ENCODE results near the gene CLCN1.

Gene CLCN1

GRCh38 chr7:143394068-143394467 is 78.2 kb downstream of the CLCN1 start:
- no peak overlapping the region for H2AFZ ChIP-seq (ENCODE audit: low read length)
- H3K4me2 ChIP-seq (ENCODE audit: insufficient read depth, low read length, poor library complexity, severe bottlenecking): no peak overlapping the region
- no peak overlapping the region for H3K4ac ChIP-seq (ENCODE audit: low read length)
- no peak overlapping the region for H3K27ac ChIP-seq (replicated peaks; ENCODE audit: low read length)
- no peak overlapping the region for H4K91ac ChIP-seq (ENCODE audit: low read depth, low read length, poor library complexity)
- H3K18ac ChIP-seq (ENCODE audit: low read length): no peak overlapping the region
- no peaks in the 10 kb centered on the region for H3K9me3 ChIP-seq (replicated peaks in 1 of 2; ENCODE audit: control insufficient read depth in 2 of 2, insufficient read depth in 1 of 2, low read depth in 1 of 2, low read length in 2 of 2)
- no peak overlapping the region for H2BK5ac ChIP-seq (ENCODE audit: low read length)
- H2BK120ac ChIP-seq (ENCODE audit: low read depth, low read length): no peak overlapping the region
- H3K36me3 ChIP-seq (replicated peaks in 1 of 2; ENCODE audit: control insufficient read depth in 2 of 2, insufficient read depth in 2 of 2, low read length in 2 of 2): peaks cover 30 to 43% of the 10 kb centered on the region in 2 donors
- H2AK5ac ChIP-seq (ENCODE audit: low read depth, low read length): no peak overlapping the region
- no peak overlapping the region for H2BK12ac ChIP-seq (ENCODE audit: low read length)
- DNase-seq (ENCODE audit: low spot score): no peak
- H3K4me1 ChIP-seq (ENCODE audit: control insufficient read depth in 2 of 2, insufficient read depth in 1 of 2, low read depth in 1 of 2, low read length in 2 of 2): peaks cover 0 to 3% of the 10 kb centered on the region in 2 donors
- no peak overlapping the region for H3K14ac ChIP-seq (ENCODE audit: low read length)
- no peak overlapping the region for H3K23ac ChIP-seq (ENCODE audit: low read depth, low read length, poor library complexity)
- H4K8ac ChIP-seq (ENCODE audit: low read depth, low read length): no peak overlapping the region
- H3K27me3 ChIP-seq (ENCODE audit: control insufficient read depth in 3 of 3, insufficient read depth in 3 of 3, low read depth in 1 of 3, low read length in 3 of 3): no peaks in the 10 kb centered on the region
- no peak overlapping the region for H2BK15ac ChIP-seq (ENCODE audit: low read length)
- no peak overlapping the region for H3K4me3 ChIP-seq (ENCODE audit: low read length in 2 of 2)
- no CpG with 5 or more reads among the region's 6 CpGs for WGBS, 2 donors (ENCODE audit: extremely low coverage in 2 of 2, insufficient read length in 2 of 2, insufficient replicate concordance in 1 of 2)
- no peaks in the 10 kb centered on the region for H3K79me1 ChIP-seq (ENCODE audit: low read depth, low read length)
- no peak overlapping the region for H3K9ac ChIP-seq (ENCODE audit: low read depth, low read length, poor library complexity)

- Histone ChIP-seq H3K4ac (ENCODE audit: low read length) (peak overlapping the region; percentile 13), H3K4me1 (ENCODE audit: control insufficient read depth in 2 of 2, insufficient read depth in 1 of 2, low read depth in 1 of 2, low read length in 2 of 2) (peaks cover 0 to 3% of the 10 kb centered on the region in 2 donors), H3K79me1 (ENCODE audit: low read depth, low read length) (no peaks in the 10 kb centered on the region), H2BK120ac (ENCODE audit: low read depth, low read length) (no peak overlapping the region), H4K8ac (ENCODE audit: low read depth, low read length) (no peak overlapping the region), H3K36me3 (replicated peaks in 1 of 2; ENCODE audit: control insufficient read depth in 2 of 2, insufficient read depth in 2 of 2, low read length in 2 of 2) (peaks cover 22 to 36% of the 10 kb centered on the region in 2 donors), H2BK12ac (ENCODE audit: low read length) (no peak overlapping the region), H3K4me2 (ENCODE audit: insufficient read depth, low read length, poor library complexity, severe bottlenecking) (no peak overlapping the region), H2AK5ac (ENCODE audit: low read depth, low read length) (no peak overlapping the region), H4K91ac (ENCODE audit: low read depth, low read length, poor library complexity) (no peak overlapping the region), H3K23ac (ENCODE audit: low read depth, low read length, poor library complexity) (no peak overlapping the region), H3K27me3 (ENCODE audit: control insufficient read depth in 3 of 3, insufficient read depth in 3 of 3, low read depth in 1 of 3, low read length in 3 of 3) (no peaks in the 10 kb centered on the region), H3K14ac (ENCODE audit: low read length) (no peak overlapping the region), H3K27ac (replicated peaks; ENCODE audit: low read length) (no peak overlapping the region), H3K9me3 (replicated peaks in 1 of 2; ENCODE audit: control insufficient read depth in 2 of 2, insufficient read depth in 1 of 2, low read depth in 1 of 2, low read length in 2 of 2) (no peaks in the 10 kb centered on the region), H3K9ac (ENCODE audit: low read depth, low read length, poor library complexity) (peak overlapping the region; percentile 32), H2BK5ac (ENCODE audit: low read length) (no peak overlapping the region), H2BK15ac (ENCODE audit: low read length) (no peak overlapping the region), H3K18ac (ENCODE audit: low read length) (no peak overlapping the region), H2AFZ (ENCODE audit: low read length) (no peak overlapping the region), H3K4me3 (ENCODE audit: low read length in 2 of 2) (no peak overlapping the region)
- DNase-seq (ENCODE audit: low spot score): no peak
- no CpG with 5 or more reads among the region's 6 CpGs for WGBS, 2 donors (ENCODE audit: extremely low coverage in 2 of 2, insufficient read length in 2 of 2, insufficient replicate concordance in 1 of 2)
These were observed 78.9 kb downstream of the CLCN1 start for GRCh38 chr7:143394777-143395176.

GRCh38 chr7:143395187-143396149 is 79.6 kb downstream of the CLCN1 start:
- Histone ChIP-seq H2AK5ac (ENCODE audit: low read depth, low read length) (no peak overlapping the region), H3K23ac (ENCODE audit: low read depth, low read length, poor library complexity) (no peak overlapping the region), H3K18ac (ENCODE audit: low read length) (no peak overlapping the region), H2BK120ac (ENCODE audit: low read depth, low read length) (no peak overlapping the region), H2AFZ (ENCODE audit: low read length) (no peak overlapping the region), H3K9ac (ENCODE audit: low read depth, low read length, poor library complexity) (peak overlapping the region; percentile 32), H3K36me3 (replicated peaks in 1 of 2; ENCODE audit: control insufficient read depth in 2 of 2, insufficient read depth in 2 of 2, low read length in 2 of 2) (peaks cover 16 to 29% of the 10 kb centered on the region in 2 donors), H3K4me3 (ENCODE audit: low read length in 2 of 2) (peak overlapping the region in 1 of 2 donors; percentile 52), H3K79me1 (ENCODE audit: low read depth, low read length) (no peaks in the 10 kb centered on the region), H3K27me3 (ENCODE audit: control insufficient read depth in 3 of 3, insufficient read depth in 3 of 3, low read depth in 1 of 3, low read length in 3 of 3) (no peaks in the 10 kb centered on the region), H3K9me3 (replicated peaks in 1 of 2; ENCODE audit: control insufficient read depth in 2 of 2, insufficient read depth in 1 of 2, low read depth in 1 of 2, low read length in 2 of 2) (no peaks in the 10 kb centered on the region), H4K91ac (ENCODE audit: low read depth, low read length, poor library complexity) (no peak overlapping the region), H4K8ac (ENCODE audit: low read depth, low read length) (no peak overlapping the region), H2BK12ac (ENCODE audit: low read length) (no peak overlapping the region), H2BK15ac (ENCODE audit: low read length) (no peak overlapping the region), H3K4me1 (ENCODE audit: control insufficient read depth in 2 of 2, insufficient read depth in 1 of 2, low read depth in 1 of 2, low read length in 2 of 2) (peaks cover 0 to 3% of the 10 kb centered on the region in 2 donors), H2BK5ac (ENCODE audit: low read length) (no peak overlapping the region), H3K14ac (ENCODE audit: low read length) (no peak overlapping the region), H3K27ac (replicated peaks; ENCODE audit: low read length) (no peak overlapping the region), H3K4ac (ENCODE audit: low read length) (peak overlapping the region; percentile 13), H3K4me2 (ENCODE audit: insufficient read depth, low read length, poor library complexity, severe bottlenecking) (no peak overlapping the region)
- DNase-seq (ENCODE audit: low spot score): no peak
- WGBS, 2 donors (ENCODE audit: extremely low coverage in 2 of 2, insufficient read length in 2 of 2, insufficient replicate concordance in 1 of 2): no CpG with 5 or more reads among the region's 21 CpGs

GRCh38 chr7:143396182-143396581 is 80.3 kb downstream of the CLCN1 start:
- H3K27ac ChIP-seq (replicated peaks; ENCODE audit: low read length): no peak overlapping the region
- no peak overlapping the region for H3K4me2 ChIP-seq (ENCODE audit: insufficient read depth, low read length, poor library complexity, severe bottlenecking)
- no peak overlapping the region for H3K14ac ChIP-seq (ENCODE audit: low read length)
- H2AFZ ChIP-seq (ENCODE audit: low read length): no peak overlapping the region
- no peak overlapping the region for H4K8ac ChIP-seq (ENCODE audit: low read depth, low read length)
- no peak overlapping the region for H4K91ac ChIP-seq (ENCODE audit: low read depth, low read length, poor library complexity)
- H3K36me3 ChIP-seq (replicated peaks in 1 of 2; ENCODE audit: control insufficient read depth in 2 of 2, insufficient read depth in 2 of 2, low read length in 2 of 2): peaks cover 12 to 22% of the 10 kb centered on the region in 2 donors
- no peak overlapping the region for H2BK120ac ChIP-seq (ENCODE audit: low read depth, low read length)
- no CpG with 5 or more reads among the region's 7 CpGs for WGBS, 2 donors (ENCODE audit: extremely low coverage in 2 of 2, insufficient read length in 2 of 2, insufficient replicate concordance in 1 of 2)
- no peak for DNase-seq (ENCODE audit: low spot score)
- H2AK5ac ChIP-seq (ENCODE audit: low read depth, low read length): no peak overlapping the region
- no peak overlapping the region for H3K4me3 ChIP-seq (ENCODE audit: low read length in 2 of 2)
- H3K9ac ChIP-seq (ENCODE audit: low read depth, low read length, poor library complexity): no peak overlapping the region
- H2BK12ac ChIP-seq (ENCODE audit: low read length): no peak overlapping the region
- H3K4ac ChIP-seq (ENCODE audit: low read length): no peak overlapping the region
- H3K23ac ChIP-seq (ENCODE audit: low read depth, low read length, poor library complexity): no peak overlapping the region
- H3K79me1 ChIP-seq (ENCODE audit: low read depth, low read length): no peaks in the 10 kb centered on the region
- H3K27me3 ChIP-seq (ENCODE audit: control insufficient read depth in 3 of 3, insufficient read depth in 3 of 3, low read depth in 1 of 3, low read length in 3 of 3): no peaks in the 10 kb centered on the region
- H2BK15ac ChIP-seq (ENCODE audit: low read length): no peak overlapping the region
- no peaks in the 10 kb centered on the region for H3K9me3 ChIP-seq (replicated peaks in 1 of 2; ENCODE audit: control insufficient read depth in 2 of 2, insufficient read depth in 1 of 2, low read depth in 1 of 2, low read length in 2 of 2)
- H3K4me1 ChIP-seq (ENCODE audit: control insufficient read depth in 2 of 2, insufficient read depth in 1 of 2, low read depth in 1 of 2, low read length in 2 of 2): peaks cover 0 to 3% of the 10 kb centered on the region in 2 donors
- H2BK5ac ChIP-seq (ENCODE audit: low read length): no peak overlapping the region
- H3K18ac ChIP-seq (ENCODE audit: low read length): no peak overlapping the region
